ENCODE results near the gene TMEM171. TPM values are rescaled to one million over a fixed set of nuclear protein-coding genes. Genes with fewer than 3 reads are reported as not detected.

TMEM171 gene
- total and polyA plus RNA-seq, 2 of the 4 experiments (the other 2 are of a cell fraction), result 3.0 to 5.1 TPM

- Histone ChIP-seq H2AK5ac (ENCODE audit: low read depth, low read length) (no peak overlapping the region), H3K27me3 (ENCODE audit: control insufficient read depth, insufficient read depth, low read length) (no peaks in the 10 kb centered on the region), H2BK5ac (ENCODE audit: low read depth, low read length, poor library complexity, severe bottlenecking) (no peak overlapping the region), H3K4ac (ENCODE audit: low read depth, low read length) (no peak overlapping the region), H3K4me1 (ENCODE audit: control insufficient read depth, insufficient read depth, low read length) (no peaks in the 10 kb centered on the region), H3K9me3 (ENCODE audit: control insufficient read depth, insufficient read depth, low read length) (no peaks in the 10 kb centered on the region), H3K79me1 (ENCODE audit: low read depth in 1 of 2, low read length in 2 of 2) (no peaks in the 10 kb centered on the region), H2BK120ac (ENCODE audit: low read depth, low read length) (no peak overlapping the region), H2AFZ (replicated peaks; ENCODE audit: low read length, poor library complexity) (no peak overlapping the region), H3K56ac (ENCODE audit: extremely low read depth, insufficient read depth, low read length) (no peak overlapping the region), H4K91ac (ENCODE audit: insufficient read depth, low read depth, low read length) (no peak overlapping the region), H3K23ac (ENCODE audit: low read depth, low read length) (no peak overlapping the region), H3K4me2 (ENCODE audit: low read depth, low read length) (no peak overlapping the region), H4K20me1 (ENCODE audit: insufficient read depth, low read length) (no peaks in the 10 kb centered on the region), H4K5ac (ENCODE audit: low read depth, low read length) (no peak overlapping the region), H2BK15ac (ENCODE audit: low read depth, low read length) (no peak overlapping the region), H3K27ac (ENCODE audit: insufficient read depth, low read length) (no peak overlapping the region), H3K36me3 (ENCODE audit: control insufficient read depth, insufficient read depth, low read length) (no peaks in the 10 kb centered on the region), H4K8ac (ENCODE audit: low read depth in 2 of 2, low read length in 2 of 2) (no peak overlapping the region), H2BK20ac (ENCODE audit: low read depth, low read length) (no peak overlapping the region), H3K14ac (replicated peaks; ENCODE audit: low read depth, low read length) (no peak overlapping the region), H2AK9ac (replicated peaks; ENCODE audit: low read depth, low read length, poor library complexity) (no peak overlapping the region), H3K9me1 (ENCODE audit: insufficient read depth, low read length) (no peaks in the 10 kb centered on the region), H3K9ac (ENCODE audit: low read depth, low read length) (no peak overlapping the region), H3K4me3 (ENCODE audit: insufficient read depth, low read depth, low read length) (no peak overlapping the region), H3K18ac (ENCODE audit: low read depth, low read length) (no peak overlapping the region)
- in situ Hi-C loops (cut with MboI; ENCODE audit: low sequenced_read_pairs), result no loop called here
- ATAC-seq (ENCODE audit: low read depth), result no peak
- TF ChIP-seq CTCF (conservative IDR thresholded peaks at IDR 0.05; ENCODE audit: low read depth, low read length), result no peak
- no peak for TF ChIP-seq USF2 (IDR thresholded peaks at IDR 0.05; ENCODE audit: low read depth, low read length)
- TF ChIP-seq CEBPB (IDR thresholded peaks at IDR 0.05; ENCODE audit: low read depth, low read length), result no peak
- TF ChIP-seq MAFK (IDR thresholded peaks at IDR 0.05; ENCODE audit: low read depth, low read length), result no peak
- TF ChIP-seq BHLHE40 (IDR thresholded peaks at IDR 0.05; ENCODE audit: low read depth, low read length), result no peak
- no peak for TF ChIP-seq FOS (IDR thresholded peaks at IDR 0.05; ENCODE audit: low read depth, low read length)
- no peak for TF ChIP-seq CHD1 (IDR thresholded peaks at IDR 0.05; ENCODE audit: low read depth, low read length)
- no peak for TF ChIP-seq MXI1 (IDR thresholded peaks at IDR 0.05; ENCODE audit: borderline replicate concordance, low read depth, low read length)
- no peak for TF ChIP-seq RCOR1 (IDR thresholded peaks at IDR 0.05; ENCODE audit: insufficient replicate concordance, low read length)
- TF ChIP-seq MAZ (IDR thresholded peaks at IDR 0.05; ENCODE audit: borderline replicate concordance, low read depth, low read length), result no peak
- TF ChIP-seq RFX5 (IDR thresholded peaks at IDR 0.05; ENCODE audit: low read depth, low read length), result no peak
- TF ChIP-seq SMC3 (IDR thresholded peaks at IDR 0.05; ENCODE audit: low read depth, low read length), result no peak
- ChIA-PET CTCF (no interaction called here), POLR2A (ENCODE audit: unreplicated experiment) (no interaction called here)
- no TSS peak for BruUV-seq (replicated peaks)
- no peak for DNase-seq
- intact Hi-C loops (cut with micrococcal nuclease), result no loop called here
- dilution Hi-C loops (cut with HindIII; ENCODE audit: low sequenced_read_pairs, unreplicated experiment), result no loop called here
These were observed 14.0 kb upstream of the TMEM171 start for GRCh38 chr5:73106335-73106734.
